GM19043 (cell line): ENCODE data around the gene U2SURP.
A peak's percentile ranks its signal among the peaks of the same experiment; 100 is the strongest.
"Not testable (repeated sequence)": the region's sequence is repeated elsewhere in the genome, so short reads cannot be mapped to it uniquely, and the experiment has no call there.

Experiments
- ATAC-seq: cut with Tn5 transposase; IDR thresholded peaks from one replicate; pipeline ENCODE4 v1.9.1; 2021; ENCODE audit warnings: low read depth; ENCODE audit not compliant: unreplicated experiment

Gene U2SURP

GRCh38 chr3:143004823-143005222, 3.5 kb downstream of the U2SURP start:
- no peak for ATAC-seq

- no peak for ATAC-seq
These were observed 8.7 kb downstream of the U2SURP start for GRCh38 chr3:143010024-143010423.

GRCh38 chr3:143011705-143012104, 10.3 kb downstream of the U2SURP start:
- ATAC-seq: no peak

GRCh38 chr3:143014921-143015320, 13.6 kb downstream of the U2SURP start:
- ATAC-seq: no peak

- no peak for ATAC-seq
These were observed 15.1 kb downstream of the U2SURP start for GRCh38 chr3:143016321-143016972.

GRCh38 chr3:143024351-143024960, 23.1 kb downstream of the U2SURP start:
- ATAC-seq: no peak

GRCh38 chr3:143031327-143031726, 30.0 kb downstream of the U2SURP start:
- ATAC-seq: no peak

- not testable (repeated sequence) for ATAC-seq
These were observed 30.5 kb downstream of the U2SURP start for GRCh38 chr3:143031796-143032387.

GRCh38 chr3:143035466-143036211, 34.3 kb downstream of the U2SURP start:
- no peak for ATAC-seq

GRCh38 chr3:143036557-143036956, 35.2 kb downstream of the U2SURP start:
- no peak for ATAC-seq

- ATAC-seq: no peak
These were observed 36.5 kb downstream of the U2SURP start for GRCh38 chr3:143037867-143038266.

- no peak for ATAC-seq
These were observed 39.0 kb downstream of the U2SURP start for GRCh38 chr3:143040261-143040879.

GRCh38 chr3:143041903-143042302, 40.5 kb downstream of the U2SURP start:
- no peak for ATAC-seq

- no peak for ATAC-seq
These were observed 44.3 kb downstream of the U2SURP start for GRCh38 chr3:143045639-143046038.

GRCh38 chr3:143046075-143046474, 44.7 kb downstream of the U2SURP start:
- not testable (repeated sequence) for ATAC-seq

GRCh38 chr3:143054011-143054410, 52.6 kb downstream of the U2SURP start:
- ATAC-seq: no peak

- no peak for ATAC-seq
These were observed 55.0 kb downstream of the U2SURP start for GRCh38 chr3:143056372-143056771.

- ATAC-seq: peak; percentile 98
These were observed 59.5 kb downstream of the U2SURP start for GRCh38 chr3:143060906-143061305.

- ATAC-seq: no peak
These were observed 61.6 kb downstream of the U2SURP start for GRCh38 chr3:143063018-143063417.

- ATAC-seq: no peak
These were observed 63.4 kb downstream of the U2SURP start for GRCh38 chr3:143064777-143065176.

- ATAC-seq: no peak
These were observed 64.0 kb downstream of the U2SURP start for GRCh38 chr3:143065364-143065763.
